Pancreas (tissue), 10 donors: ENCODE data around the gene CDK18. TPM values are rescaled to one million over a fixed set of nuclear protein-coding genes. Genes with fewer than 3 reads are reported as not detected.

Experiments used
- ATAC-seq, 4 donors: fragments of 200-7000 bp; cut with Tn5 transposase; one replicate each; pipeline versions ENCODE4 v1.8.0 to v1.9.1; 2020; ENCODE audit warnings: mild to moderate bottlenecking in 4 of 4, moderate library complexity in 4 of 4
- DNase-seq, 6 donors: peaks; one replicate each; pipeline ENCODE4 v3.0.0-alpha.2; 2020
- FAIRE-seq: peaks from 2 replicates; lab custom pipeline; 2012; peaks lifted over from hg19 to GRCh38; lab: Jason Lieb, UNC
- H3K27ac ChIP-seq, 4 donors: fragments of 200-600 bp; sonication (generic); 1 replicate in 3 of 4; 2 replicates in 1 of 4; pipeline versions ENCODE4 v1.5.0 to v1.8.0; 2020
- H3K27me3 ChIP-seq, 4 donors: fragments of 200-600 bp; one replicate each; pipeline ENCODE4 v1.8.0; 2021
- H3K36me3 ChIP-seq, 3 donors: fragments of 200-600 bp; sonication (generic) in 1 of 3; one replicate each; pipeline versions ENCODE4 v1.5.0 to v1.8.0; 2020 to 2021
- H3K4me1 ChIP-seq, 3 donors: fragments of 200-600 bp; one replicate each; pipeline ENCODE4 v1.8.0; 2021
- H3K4me3 ChIP-seq, 4 donors: fragments of 200-600 bp; sonication (generic) in 2 of 4; one replicate each; pipeline versions ENCODE4 v1.5.0 to v1.8.0; 2020 to 2021
- H3K9me3 ChIP-seq, 4 donors: fragments of 200-600 bp; one replicate each; pipeline ENCODE4 v1.8.0; 2021
- CTCF ChIP-seq, 4 donors: fragments of 200-600 bp; sonication (generic) in 3 of 4; IDR thresholded peaks; one replicate each; pipeline versions ENCODE4 v1.5.0 to v1.8.0; 2021; ENCODE audit warnings: antibody characterized with exemption in 4 of 4
- WGBS, 2 donors: extraction: QIAGEN DNeasy Blood & Tissue Kit; methylation state at CpG; one replicate each; pipeline ENCODE4 v1.1.7; 2013; 5-methylcytosine and 5-hydroxymethylcytosine counted together
- intact Hi-C, 3 donors: fragments of 100-400 bp; cut with DNase I; formaldehyde crosslinking; loops; one replicate each; pipeline versions ENCODE4 v1.11.1 to v1.14.2; 2022
- polyA plus RNA-seq, 2 donors: library from polyadenylated mRNA; stranded (reverse); fragments of 200-250 nt; gene quantifications; one replicate each; pipeline ENCODE4 v1.2.3, GENCODE V29; 2013
- total RNA-seq, 6 donors: library from RNA; stranded (reverse); fragmentation: NEBNext Ultra II Directional in 4 of 6; extraction: Animal tissue kit (Norgen Biotek cat#: 25700) in 4 of 6; gene quantifications; one replicate each; pipeline versions ENCODE4 v1.2.1 to v1.2.4, GENCODE V29; 2021 to 2023
- donor health status: healthy with polysubstance abuse.
- donor health status: DM: no; HTN: no; CAD: no; lungs with moderate emphysema.
- donor health status: DM: no; HTN: no; CAD: no.
- donor health status: control.
- donor health status: control.
- donor health status: Bipolar disorder and iron deficiency.
- donor health status: DM: yes; HTN: yes; CAD: no.
- donor health status: DM: no; HTN: no; CAD: no.
- donor health status: DM: no; HTN: no; CAD: no.
- donor health status: DM: yes; HTN: yes; CAD: no.

Gene CDK18
- total and polyA plus RNA-seq, 8 donors: 7.7 to 35.4 (median 14.3) TPM

- no peaks in the 10 kb centered on the region for H3K36me3 ChIP-seq
- no peaks in the 10 kb centered on the region for H3K9me3 ChIP-seq
- peak in 1 of 6 donors; percentile 76 for DNase-seq
- no peak for TF ChIP-seq CTCF (IDR thresholded peaks at IDR 0.05)
- 4% methylated on average over 49 to 73 of the region's 74 CpGs for WGBS, 2 donors
- peak overlapping the region in 2 of 4 donors; percentile 5 to 36 for H3K4me3 ChIP-seq
- intact Hi-C loops: no loop called here
- peaks cover 0 to 10% (median 4%) of the 10 kb centered on the region in 3 donors for H3K4me1 ChIP-seq
- peak in 3 of 4 donors; percentile 34 to 61 (median 43) for ATAC-seq
- peaks cover 0 to 30% (median 8%) of the 10 kb centered on the region in 4 donors for H3K27me3 ChIP-seq
- no peak overlapping the region for H3K27ac ChIP-seq
- no peak for FAIRE-seq
These were observed 47.4 kb upstream of the CDK18 start for GRCh38 chr1:205456868-205457745.

GRCh38 chr1:205458777-205459566 lies 45.5 kb upstream of the CDK18 start:
- WGBS, 2 donors: 40 to 47% methylated on average over 6 of the region's 6 CpGs
- TF ChIP-seq CTCF (IDR thresholded peaks at IDR 0.05): no peak
- Histone ChIP-seq H3K36me3 (no peaks in the 10 kb centered on the region), H3K27ac (no peak overlapping the region), H3K27me3 (peaks cover 0 to 22% (median 8%) of the 10 kb centered on the region in 4 donors), H3K4me1 (peaks cover 0 to 10% (median 4%) of the 10 kb centered on the region in 3 donors), H3K9me3 (no peaks in the 10 kb centered on the region), H3K4me3 (no peak overlapping the region)
- FAIRE-seq (no peak), DNase-seq (peak in 2 of 6 donors; percentile 49 to 51), ATAC-seq (peak; percentile 57 to 95 (median 78))
- intact Hi-C loops: no loop called here

- DNase-seq: no peak
- no peak for ATAC-seq
- no peak for TF ChIP-seq CTCF (IDR thresholded peaks at IDR 0.05)
- Histone ChIP-seq H3K9me3 (no peaks in the 10 kb centered on the region), H3K4me3 (no peak overlapping the region), H3K27me3 (no peaks in the 10 kb centered on the region), H3K36me3 (no peaks in the 10 kb centered on the region), H3K4me1 (peaks cover 0 to 4% (median 0%) of the 10 kb centered on the region in 3 donors), H3K27ac (no peak overlapping the region)
- intact Hi-C loops: no loop called here
- WGBS, 2 donors: 42 to 65% methylated on average over 2 of the region's 2 CpGs
- FAIRE-seq: no peak
These were observed 39.1 kb upstream of the CDK18 start for GRCh38 chr1:205465392-205465791.

GRCh38 chr1:205466595-205467220 lies 37.8 kb upstream of the CDK18 start:
- TF ChIP-seq CTCF (IDR thresholded peaks at IDR 0.05): no peak
- Histone ChIP-seq H3K4me1 (peaks cover 0 to 8% (median 0%) of the 10 kb centered on the region in 3 donors), H3K4me3 (no peak overlapping the region), H3K27me3 (no peaks in the 10 kb centered on the region), H3K36me3 (no peaks in the 10 kb centered on the region), H3K27ac (no peak overlapping the region), H3K9me3 (no peaks in the 10 kb centered on the region)
- DNase-seq (no peak), FAIRE-seq (no peak), ATAC-seq (no peak)
- 53 to 61% methylated on average over 7 of the region's 7 CpGs for WGBS, 2 donors
- intact Hi-C loops: no loop called here
